Activated CD8-positive, alpha-beta memory T cell treated with anti-CD3 and anti-CD28 coated beads, Interleukin-2, amount 10 ng/mL, durations not matched to agents 7 days and 5 days (primary cell): Measurements from ENCODE around the gene TRAF3. TPM values are rescaled to one million over a fixed set of nuclear protein-coding genes. Genes with fewer than 3 reads are reported as not detected.
"Not testable (repeated sequence)": the region's sequence is repeated elsewhere in the genome, so short reads cannot be mapped to it uniquely, and the experiment has no call there.

ENCODE experiments used
- ATAC-seq: fragments of 150-1000 bp; cut with Tn5 transposase; one replicate; pipeline ENCODE4 v1.10.0; 2021; ENCODE audit warnings: moderate library complexity
- CTCF ChIA-PET: fragments of 350-600 bp; sonication (Branson Sonifier 250); formaldehyde crosslinking; loops from one replicate; lab custom pipeline; 2021; ENCODE audit warnings: antibody characterized with exemption; lab: Charles Lee
- DNase-seq: peaks from one replicate; pipeline ENCODE4 v3.0.0-alpha.2; 2020
- H3K27ac Mint-ChIP-seq: one replicate; pipeline ENCODE4 v1.8.0; 2021; ENCODE audit warnings: mild to moderate bottlenecking, mixed read lengths
- H3K27me3 Mint-ChIP-seq: one replicate; pipeline ENCODE4 v1.8.0; 2021; ENCODE audit warnings: mixed read lengths
- H3K36me3 Mint-ChIP-seq: one replicate; pipeline ENCODE4 v1.8.0; 2021; ENCODE audit warnings: mild to moderate bottlenecking, mixed read lengths
- H3K4me1 Mint-ChIP-seq: one replicate; pipeline ENCODE4 v1.8.0; 2021; ENCODE audit warnings: mixed read lengths
- H3K4me3 Mint-ChIP-seq: one replicate; pipeline ENCODE4 v1.8.0; 2021; ENCODE audit warnings: mild to moderate bottlenecking, moderate library complexity, mixed read lengths
- H3K9me3 Mint-ChIP-seq: one replicate; pipeline ENCODE4 v1.8.0; 2022; ENCODE audit warnings: low read depth, mixed read lengths
- total RNA-seq, 2 experiments: library from RNA; stranded (reverse); gene quantifications; one replicate each; pipeline ENCODE4 v1.2.3, GENCODE V29; 2021

The TRAF3 gene
- total RNA-seq, 2 experiments from 2014 or later, result 49.5 to 78.1 TPM

DNA sequence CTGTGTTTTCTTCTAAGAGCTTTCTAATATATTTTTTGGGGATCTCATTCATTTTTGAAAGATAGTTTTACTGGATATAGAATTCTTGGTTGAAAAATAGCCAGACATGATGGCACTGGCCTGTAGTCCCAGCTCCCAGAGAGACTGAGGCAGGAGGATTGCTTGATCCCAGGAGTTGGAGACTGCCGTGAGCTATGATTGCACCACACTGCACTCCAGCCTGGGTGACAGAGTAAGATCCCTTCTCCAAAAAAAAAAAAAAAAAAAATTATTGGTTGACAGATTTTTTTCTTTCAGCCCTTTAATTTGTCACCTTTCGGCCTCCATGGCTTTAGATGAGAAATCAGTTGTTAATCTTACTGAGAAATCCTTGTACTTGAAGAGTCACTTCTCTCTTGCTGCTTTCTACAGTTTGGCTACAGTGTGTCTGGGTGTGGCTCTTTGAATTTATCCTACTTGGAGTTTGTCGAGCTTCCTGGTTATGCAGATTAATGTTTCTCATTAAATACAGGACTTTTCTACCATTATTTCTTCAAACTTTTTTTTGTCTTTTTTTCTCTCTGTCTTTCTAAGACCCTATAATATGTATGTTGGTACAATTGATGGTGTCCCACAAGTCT, 85.0 kb downstream of the TRAF3 start:
- H3K36me3 Mint-ChIP-seq, result peaks cover 70% of the 10 kb centered on the region
- ATAC-seq, result no peak
- DNase-seq, result no peak
- H3K4me3 Mint-ChIP-seq, result no peak overlapping the region
- peaks cover 6% of the 10 kb centered on the region for H3K9me3 Mint-ChIP-seq
- H3K27me3 Mint-ChIP-seq, result no peaks in the 10 kb centered on the region
- no peak overlapping the region for H3K27ac Mint-ChIP-seq
- peaks cover 6% of the 10 kb centered on the region for H3K4me1 Mint-ChIP-seq
- CTCF ChIA-PET, result interaction anchor here (1.3 kb wide), 1 partner anchor 9 kb away, joined by 3 read pairs; no protein-coding TSS in a partner anchor

DNA sequence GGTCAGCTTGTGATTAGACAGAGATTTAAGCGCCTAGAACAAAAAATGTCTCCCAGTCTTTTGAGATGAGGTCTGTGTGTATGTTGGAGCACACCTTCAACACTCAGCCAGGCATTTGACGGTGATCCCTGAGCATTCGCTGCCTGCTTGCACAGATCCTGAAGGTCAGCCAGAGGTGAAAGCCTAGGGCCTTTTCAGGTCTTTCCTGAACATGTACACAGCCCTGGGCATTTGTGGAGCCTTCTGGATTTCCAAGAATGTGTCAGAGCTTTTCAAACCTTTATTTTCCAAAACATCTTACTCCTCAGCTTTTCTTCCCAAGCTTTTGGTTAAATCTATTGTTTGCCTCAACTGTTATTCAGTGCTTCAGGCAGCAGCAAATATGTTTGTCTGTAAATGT, 86.1 kb downstream of the TRAF3 start:
- no peak overlapping the region for H3K4me3 Mint-ChIP-seq
- no peak overlapping the region for H3K27ac Mint-ChIP-seq
- ATAC-seq (no peak), DNase-seq (no peak)
- peaks cover 5% of the 10 kb centered on the region for H3K9me3 Mint-ChIP-seq
- H3K4me1 Mint-ChIP-seq, result peaks cover 6% of the 10 kb centered on the region
- CTCF ChIA-PET, result interaction anchor here (1.3 kb wide), 1 partner anchor 8 kb away, joined by 3 read pairs; no protein-coding TSS in a partner anchor
- H3K27me3 Mint-ChIP-seq, result no peaks in the 10 kb centered on the region
- H3K36me3 Mint-ChIP-seq, result peaks cover 61% of the 10 kb centered on the region

DNA sequence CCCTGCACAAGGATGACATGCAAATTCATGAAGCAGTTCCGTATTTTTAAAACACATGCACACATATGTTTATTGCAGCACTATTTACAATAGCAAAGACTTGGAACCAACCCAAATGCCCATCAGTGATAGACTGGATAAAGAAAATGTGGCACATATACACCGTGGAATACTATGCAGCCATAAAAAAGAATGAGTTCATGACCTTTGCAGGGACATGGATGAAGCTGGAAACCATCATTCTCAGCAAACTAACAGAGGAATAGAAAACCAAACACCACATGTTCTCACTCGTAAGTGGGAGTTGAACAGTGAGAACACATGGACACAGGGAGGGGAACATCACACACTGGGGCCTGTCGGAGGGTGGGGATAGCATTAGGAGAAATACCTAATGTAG, 88.7 kb downstream of the TRAF3 start:
- H3K9me3 Mint-ChIP-seq, CTCF ChIA-PET, H3K27me3 Mint-ChIP-seq, H3K27ac Mint-ChIP-seq, H3K4me3 Mint-ChIP-seq, ATAC-seq, DNase-seq: not testable (repeated sequence)
- peaks cover 53% of the 10 kb centered on the region for H3K36me3 Mint-ChIP-seq
- peaks cover 15% of the 10 kb centered on the region for H3K4me1 Mint-ChIP-seq

DNA sequence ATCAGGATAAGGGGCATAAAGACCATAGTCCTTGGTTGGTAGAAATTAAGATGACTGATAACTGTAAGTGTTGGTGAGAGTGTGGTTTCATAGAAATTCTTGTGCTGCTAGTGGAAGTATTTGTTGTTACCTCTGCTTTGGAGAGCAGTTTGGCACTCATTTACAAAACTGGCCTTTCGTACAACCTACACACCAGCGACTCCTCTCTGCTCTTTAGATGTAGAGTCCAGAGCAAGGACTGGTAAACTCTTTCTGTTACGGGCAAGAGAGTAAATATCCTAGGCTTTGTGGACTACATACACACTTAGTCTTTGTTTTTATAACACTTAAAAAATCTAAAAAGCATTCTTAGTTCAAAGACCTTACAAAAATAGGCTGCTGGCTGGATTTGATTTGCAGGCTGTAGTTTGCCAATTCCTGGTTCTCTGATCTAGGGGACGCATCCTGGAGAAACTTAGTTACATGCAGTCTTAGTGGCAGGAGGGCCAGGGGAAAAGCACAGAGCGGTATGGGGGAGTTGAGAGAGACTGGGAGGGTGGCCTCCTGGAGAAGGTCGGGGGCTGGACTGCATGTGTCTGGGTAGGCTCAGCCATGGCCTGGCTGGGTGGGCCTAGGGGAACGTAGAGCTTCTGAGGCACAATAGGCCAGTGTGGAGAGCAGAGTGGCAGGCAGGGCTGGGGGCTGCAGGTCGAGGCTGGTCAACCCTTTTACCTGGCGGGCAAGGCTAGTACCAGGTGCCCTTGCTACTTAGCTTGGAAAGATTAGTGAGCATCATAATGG, 89.9 kb downstream of the TRAF3 start:
- DNase-seq (no peak), ATAC-seq (no peak)
- no peaks in the 10 kb centered on the region for H3K9me3 Mint-ChIP-seq
- H3K27me3 Mint-ChIP-seq, result no peaks in the 10 kb centered on the region
- H3K27ac Mint-ChIP-seq, result no peak overlapping the region
- peaks cover 48% of the 10 kb centered on the region for H3K36me3 Mint-ChIP-seq
- peaks cover 25% of the 10 kb centered on the region for H3K4me1 Mint-ChIP-seq
- CTCF ChIA-PET, result no interaction called here
- H3K4me3 Mint-ChIP-seq, result no peak overlapping the region

DNA sequence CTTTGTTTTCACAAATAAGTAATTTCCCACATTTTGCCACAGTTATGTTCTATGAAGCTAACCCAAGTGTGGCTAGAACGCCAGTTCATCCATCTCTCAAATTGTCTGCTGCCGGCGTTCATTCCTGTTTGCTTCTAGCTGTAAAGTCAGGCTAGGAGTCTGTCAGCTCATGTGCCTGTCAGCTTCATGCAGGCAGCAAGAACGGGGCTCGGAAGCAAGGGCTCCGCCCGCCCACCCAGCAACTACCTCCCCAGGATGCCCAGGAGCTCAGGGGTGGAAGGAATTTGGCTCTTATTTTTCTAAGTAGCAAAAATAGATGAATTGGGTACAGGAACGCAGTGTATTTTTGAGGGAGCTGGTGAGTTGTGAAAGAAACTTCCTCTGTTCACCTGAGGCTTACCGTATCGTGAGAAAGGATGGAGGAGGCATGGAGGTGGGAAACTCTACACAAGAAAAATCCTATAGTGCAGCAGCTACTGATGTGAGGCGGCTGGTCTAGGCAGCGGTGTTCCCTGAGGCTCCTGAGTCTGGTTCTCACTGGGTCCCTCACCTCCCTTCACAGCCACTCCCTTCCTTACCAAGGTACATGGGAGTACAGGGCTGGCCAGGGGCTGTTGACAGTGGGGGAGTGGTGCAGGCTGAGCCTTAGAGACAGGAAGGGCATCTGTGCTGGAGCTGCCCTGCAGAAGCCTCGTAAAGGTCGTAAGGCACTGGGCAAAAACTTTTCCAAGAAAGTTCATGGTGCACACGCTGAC, 90.8 kb downstream of the TRAF3 start:
- Mint-ChIP-seq H3K36me3 (peaks cover 42% of the 10 kb centered on the region), H3K27ac (no peak overlapping the region), H3K4me3 (no peak overlapping the region), H3K4me1 (peaks cover 30% of the 10 kb centered on the region), H3K9me3 (no peaks in the 10 kb centered on the region), H3K27me3 (no peaks in the 10 kb centered on the region)
- CTCF ChIA-PET, result no interaction called here
- ATAC-seq (no peak), DNase-seq (no peak)

DNA sequence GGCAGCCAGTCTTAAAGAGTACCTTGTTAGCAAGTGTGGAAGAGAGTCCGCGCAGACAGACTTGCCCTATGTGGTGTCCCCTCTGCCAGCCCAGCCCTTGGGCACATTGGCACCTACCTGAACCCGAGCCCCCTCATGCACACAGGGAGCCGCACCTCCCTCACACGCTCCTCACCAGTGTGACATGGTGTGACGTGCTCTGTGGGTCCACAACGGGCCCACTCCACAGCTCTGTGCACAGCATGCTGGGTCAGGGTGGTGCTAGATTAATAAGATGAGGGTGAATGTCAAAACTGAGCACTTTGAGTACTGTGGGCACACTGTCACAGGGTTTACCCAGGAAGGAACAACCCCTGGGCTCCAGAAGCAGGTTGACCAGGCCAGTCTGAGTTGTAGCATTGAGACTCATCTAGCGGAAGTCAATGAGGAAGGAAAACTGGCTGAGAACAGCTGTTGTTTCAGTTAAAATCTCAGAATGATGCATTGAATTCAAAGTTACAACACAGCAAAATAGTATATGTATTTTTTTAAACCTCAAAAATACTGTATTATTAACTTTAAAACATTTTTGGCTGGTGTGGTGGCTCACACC, 91.8 kb downstream of the TRAF3 start:
- Mint-ChIP-seq H3K9me3 (no peaks in the 10 kb centered on the region), H3K4me3 (no peak overlapping the region), H3K27ac (no peak overlapping the region), H3K27me3 (no peaks in the 10 kb centered on the region), H3K36me3 (peaks cover 35% of the 10 kb centered on the region), H3K4me1 (peaks cover 30% of the 10 kb centered on the region)
- DNase-seq, result no peak
- ATAC-seq, result no peak
- CTCF ChIA-PET, result no interaction called here

DNA sequence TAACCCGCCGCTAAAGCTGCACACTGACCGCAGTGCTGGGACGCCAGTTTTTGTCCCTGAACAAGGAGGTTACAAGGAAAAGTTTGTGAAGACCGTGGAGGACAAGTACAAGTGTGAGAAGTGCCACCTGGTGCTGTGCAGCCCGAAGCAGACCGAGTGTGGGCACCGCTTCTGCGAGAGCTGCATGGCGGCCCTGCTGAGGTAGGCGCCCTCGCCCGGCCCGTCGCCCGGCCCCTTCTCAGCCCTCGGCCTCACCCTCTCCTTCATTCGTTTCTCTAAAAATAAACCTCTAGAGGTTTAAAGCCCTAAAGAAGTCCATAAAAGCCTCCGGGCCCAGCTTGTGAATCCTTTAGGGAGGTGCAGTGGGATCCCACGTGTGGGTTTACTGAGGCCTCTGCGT, 93.0 kb downstream of the TRAF3 start:
- Mint-ChIP-seq H3K4me1 (peaks cover 30% of the 10 kb centered on the region), H3K27ac (no peak overlapping the region), H3K36me3 (peaks cover 30% of the 10 kb centered on the region), H3K4me3 (no peak overlapping the region), H3K27me3 (no peaks in the 10 kb centered on the region), H3K9me3 (no peaks in the 10 kb centered on the region)
- DNase-seq, result no peak
- CTCF ChIA-PET, result interaction anchor here (1.0 kb wide), 1 partner anchor 97 kb away, joined by 4 read pairs; no protein-coding TSS in a partner anchor
- no peak for ATAC-seq

DNA sequence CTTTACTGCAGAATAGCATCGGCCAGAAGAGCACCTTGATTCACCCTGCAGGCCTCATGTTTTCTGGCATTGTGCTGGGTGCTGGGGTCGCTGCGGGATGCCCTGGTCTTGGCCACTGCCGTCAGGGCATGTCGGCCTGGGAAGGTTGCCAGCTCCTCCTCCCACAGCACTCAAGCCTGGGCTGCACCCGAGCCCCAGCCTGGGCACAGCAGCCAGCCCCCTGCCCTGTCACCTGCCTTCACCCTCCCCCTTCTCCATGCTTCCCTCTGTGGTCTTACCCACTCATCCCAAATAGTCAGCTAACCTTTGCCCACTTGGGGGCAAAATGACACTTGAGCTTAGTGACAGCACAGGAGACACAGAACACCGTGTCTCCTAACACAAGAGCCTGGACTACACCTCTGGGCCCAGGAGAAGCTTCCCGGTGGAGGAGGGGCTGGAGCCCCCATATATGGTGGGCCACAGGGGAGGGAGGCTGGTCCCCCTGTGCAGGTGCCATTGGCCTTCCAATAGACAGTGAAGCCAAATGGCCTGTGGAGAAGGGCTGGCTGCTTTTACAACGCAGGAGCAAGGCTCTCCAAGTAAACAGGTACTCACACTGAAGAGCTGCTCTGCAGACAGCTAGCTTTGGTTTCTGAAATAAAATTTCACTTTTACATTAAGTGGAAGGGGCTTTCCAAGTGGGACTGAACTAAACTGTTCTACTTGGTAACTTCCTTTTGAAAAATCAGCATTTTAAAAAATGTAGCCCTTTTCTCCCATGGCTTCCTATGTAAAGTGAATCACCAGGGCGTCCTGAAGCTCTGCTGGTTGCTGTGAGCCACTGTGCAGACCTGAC, 94.0 kb downstream of the TRAF3 start:
- Mint-ChIP-seq H3K36me3 (peaks cover 30% of the 10 kb centered on the region), H3K4me3 (no peak overlapping the region), H3K27ac (peak overlapping the region; percentile 58), H3K27me3 (no peaks in the 10 kb centered on the region), H3K4me1 (peaks cover 27% of the 10 kb centered on the region), H3K9me3 (no peaks in the 10 kb centered on the region)
- DNase-seq, result no peak
- CTCF ChIA-PET, result interaction anchor here (1.0 to 1.3 kb wide), 3 partner anchors 9 to 98 kb away, joined by 3 to 4 read pairs (median 3); no protein-coding TSS in a partner anchor
- ATAC-seq, result no peak

DNA sequence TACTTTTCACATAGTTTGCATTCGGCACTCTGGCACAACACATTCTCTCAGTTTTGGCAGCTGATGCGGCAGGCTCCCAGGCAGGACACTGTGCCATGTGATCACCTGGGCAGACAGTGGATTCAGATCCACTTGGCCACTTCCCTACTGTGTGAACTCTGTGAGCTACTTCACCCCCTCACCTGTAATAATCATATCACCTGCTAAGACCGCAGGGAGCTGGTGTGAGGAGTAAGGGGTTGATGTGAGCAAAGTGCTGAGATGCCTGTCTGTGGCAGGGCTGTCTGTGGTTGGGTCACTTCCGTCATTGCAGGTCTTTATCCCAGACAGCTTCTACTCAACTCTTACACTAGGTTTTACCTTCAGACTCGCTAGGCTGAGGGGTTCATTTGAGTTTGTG, 94.8 kb downstream of the TRAF3 start:
- peaks cover 29% of the 10 kb centered on the region for H3K36me3 Mint-ChIP-seq
- peak overlapping the region; percentile 51 for H3K27ac Mint-ChIP-seq
- H3K27me3 Mint-ChIP-seq, result no peaks in the 10 kb centered on the region
- CTCF ChIA-PET, result interaction anchor here (0.9 to 1.3 kb wide), 3 partner anchors 9 to 25 kb away, joined by 3 read pairs; no protein-coding TSS in a partner anchor
- ATAC-seq (peak; percentile 75), DNase-seq (peak; percentile 58)
- H3K9me3 Mint-ChIP-seq, result no peaks in the 10 kb centered on the region
- H3K4me3 Mint-ChIP-seq, result no peak overlapping the region
- H3K4me1 Mint-ChIP-seq, result peaks cover 26% of the 10 kb centered on the region

DNA sequence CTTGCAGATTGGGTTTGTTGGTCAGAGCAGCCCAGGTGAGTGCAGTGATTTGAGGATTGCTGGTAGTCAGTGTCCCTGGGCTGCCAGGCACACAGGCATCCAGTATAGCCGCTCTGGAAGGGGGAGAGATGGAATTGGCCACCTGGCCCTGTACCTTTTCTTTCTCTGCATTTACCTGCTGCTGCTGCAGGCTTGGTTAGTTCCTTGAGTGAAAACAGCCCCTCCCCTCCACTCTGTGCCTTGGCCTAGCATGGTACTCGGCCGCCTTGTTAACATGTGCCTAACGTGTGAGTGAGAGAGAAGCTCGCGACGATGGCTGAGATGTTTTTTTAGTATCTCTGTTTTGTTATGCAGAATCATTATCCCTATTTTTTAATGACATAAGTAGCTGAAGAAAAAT, 95.9 kb downstream of the TRAF3 start:
- no peak overlapping the region for H3K4me3 Mint-ChIP-seq
- H3K27ac Mint-ChIP-seq, result no peak overlapping the region
- ATAC-seq (no peak), DNase-seq (no peak)
- no peaks in the 10 kb centered on the region for H3K9me3 Mint-ChIP-seq
- peaks cover 26% of the 10 kb centered on the region for H3K36me3 Mint-ChIP-seq
- no peaks in the 10 kb centered on the region for H3K27me3 Mint-ChIP-seq
- CTCF ChIA-PET, result interaction anchor here (0.9 kb wide), 1 partner anchor 19 kb away, joined by 3 read pairs; no protein-coding TSS in a partner anchor
- peaks cover 26% of the 10 kb centered on the region for H3K4me1 Mint-ChIP-seq

DNA sequence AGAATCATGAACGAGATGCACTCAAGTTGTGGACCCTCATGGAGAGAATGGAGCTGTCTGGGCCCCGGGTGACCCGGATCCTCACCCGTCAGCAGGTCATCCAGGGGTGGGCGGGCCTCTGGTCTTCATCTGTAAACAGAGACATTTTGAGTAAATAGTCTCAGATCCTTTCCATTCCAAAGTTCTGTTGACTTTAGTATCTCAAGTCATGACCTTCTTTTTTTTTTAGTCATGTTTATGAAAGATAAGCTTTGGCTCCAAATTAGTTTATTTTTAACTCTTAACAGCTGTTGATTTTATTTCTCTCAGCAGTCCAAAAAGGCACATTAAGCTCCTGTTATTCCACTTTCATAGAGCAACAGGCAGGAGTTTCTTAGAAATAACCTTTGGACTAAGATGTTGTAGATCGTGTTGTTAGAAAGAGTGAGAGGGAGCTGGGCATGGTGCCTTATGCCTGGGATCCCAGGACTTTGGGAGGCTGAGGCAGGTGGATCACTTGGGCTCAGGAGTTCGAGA, 96.4 kb downstream of the TRAF3 start:
- no peak overlapping the region for H3K27ac Mint-ChIP-seq
- DNase-seq, result no peak
- CTCF ChIA-PET, result no interaction called here

DNA sequence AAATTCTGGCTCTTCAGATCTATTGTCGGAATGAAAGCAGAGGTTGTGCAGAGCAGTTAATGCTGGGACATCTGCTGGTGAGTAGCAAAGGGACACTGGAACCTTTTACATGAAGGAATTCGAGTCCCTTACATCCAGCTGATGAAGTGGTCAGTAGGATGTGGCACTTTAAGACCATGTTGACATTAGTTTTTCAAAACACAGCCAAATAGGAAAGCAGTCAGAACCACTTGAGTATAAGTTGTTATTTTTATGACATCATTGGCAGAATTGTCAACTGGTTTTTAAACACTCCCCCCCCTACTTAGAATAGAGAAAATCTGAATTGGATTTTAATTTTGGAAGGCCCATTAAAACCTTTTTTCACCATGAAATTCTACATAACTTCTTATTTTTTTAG, 98.4 kb downstream of the TRAF3 start:
- ATAC-seq (no peak), DNase-seq (no peak)
- Mint-ChIP-seq H3K27ac (no peak overlapping the region), H3K4me3 (no peak overlapping the region), H3K4me1 (peaks cover 19% of the 10 kb centered on the region), H3K27me3 (no peaks in the 10 kb centered on the region), H3K36me3 (peaks cover 22% of the 10 kb centered on the region), H3K9me3 (no peaks in the 10 kb centered on the region)
- CTCF ChIA-PET, result no interaction called here

More for the DNA sequence above, 96.4 kb downstream of the TRAF3 start:
- Mint-ChIP-seq H3K27me3 (no peaks in the 10 kb centered on the region), H3K36me3 (peaks cover 25% of the 10 kb centered on the region), H3K4me3 (no peak overlapping the region), H3K4me1 (peaks cover 26% of the 10 kb centered on the region), H3K9me3 (no peaks in the 10 kb centered on the region)
- no peak for ATAC-seq
